ENCODE results near the gene ZNF644. TPM values are rescaled to one million over a fixed set of nuclear protein-coding genes. Genes with fewer than 3 reads are reported as not detected.

ZNF644 gene
- total RNA-seq, 1 experiment from 2014 or later = 71.4 TPM

- Mint-ChIP-seq H3K4me3 (no peak overlapping the region), H3K9me3 (peaks cover 24% of the 10 kb centered on the region), H3K27me3 (ENCODE audit: low read depth) (no peaks in the 10 kb centered on the region), H3K4me1 (peaks cover 45% of the 10 kb centered on the region), H3K27ac (peak overlapping the region; percentile 9; the same call in 1 of the 2 replicates), H3K36me3 (peaks cover 40% of the 10 kb centered on the region)
- no peak for DNase-seq (ENCODE audit: low spot score)
- ATAC-seq = no peak
- no peak for TF ChIP-seq SMAD4 (CRISPR knock-in tag; IDR thresholded peaks at IDR 0.05)
- peak; percentile 80; the same call in 1 of the 2 replicates for TF ChIP-seq ZNF121 (CRISPR knock-in tag; IDR thresholded peaks at IDR 0.05)
- TF ChIP-seq ZNF263 (CRISPR knock-in tag; IDR thresholded peaks at IDR 0.05; ENCODE audit: low read depth) = no peak
- ChIA-PET CTCF (interaction anchor here (0.5 to 0.7 kb wide), 2 partner anchors 9 to 384 kb away, joined by 3 to 5 read pairs; no protein-coding TSS in a partner anchor), POLR2A (interaction anchor here (0.7 kb wide), 1 partner anchor 1021 kb away, joined by 10 read pairs; no protein-coding TSS in a partner anchor)
Measured at GRCh38 chr1:91006113-91006908, 15.5 kb downstream of the ZNF644 start.

- no peak for ATAC-seq
- DNase-seq (ENCODE audit: low spot score) = no peak
- no peak overlapping the region for H3K27ac Mint-ChIP-seq
- H3K27me3 Mint-ChIP-seq (ENCODE audit: low read depth) = no peaks in the 10 kb centered on the region
- ChIA-PET CTCF (no interaction called here), POLR2A (no interaction called here)
- peaks cover 31% of the 10 kb centered on the region for H3K9me3 Mint-ChIP-seq
- H3K4me1 Mint-ChIP-seq = peaks cover 37% of the 10 kb centered on the region
- H3K36me3 Mint-ChIP-seq = peaks cover 47% of the 10 kb centered on the region
- H3K4me3 Mint-ChIP-seq = no peak overlapping the region
- no peak for TF ChIP-seq ZNF425 (CRISPR knock-in tag; conservative IDR thresholded peaks at IDR 0.05)
- TF ChIP-seq FOXP4 (CRISPR knock-in tag; IDR thresholded peaks at IDR 0.05) = no peak
- TF ChIP-seq ESRRA (CRISPR knock-in tag; IDR thresholded peaks at IDR 0.05; ENCODE audit: borderline replicate concordance) = no peak
- no peak for TF ChIP-seq ZNF263 (CRISPR knock-in tag; IDR thresholded peaks at IDR 0.05; ENCODE audit: low read depth)
- no peak for TF ChIP-seq ZNF532 (CRISPR knock-in tag; IDR thresholded peaks at IDR 0.05; ENCODE audit: borderline replicate concordance)
- no peak for TF ChIP-seq IRF2 (CRISPR knock-in tag; IDR thresholded peaks at IDR 0.05; ENCODE audit: borderline replicate concordance, low read depth)
- TF ChIP-seq CREM (CRISPR knock-in tag; IDR thresholded peaks at IDR 0.05) = no peak
- TF ChIP-seq ZNF396 (CRISPR knock-in tag; IDR thresholded peaks at IDR 0.05; ENCODE audit: borderline replicate concordance) = no peak
- TF ChIP-seq CBFB (CRISPR knock-in tag; IDR thresholded peaks at IDR 0.05; ENCODE audit: low read depth) = no peak
- TF ChIP-seq GTF2I (CRISPR knock-in tag; conservative IDR thresholded peaks at IDR 0.05) = no peak
- no peak for TF ChIP-seq MAX (CRISPR knock-in tag; IDR thresholded peaks at IDR 0.05)
- TF ChIP-seq NR3C1 (CRISPR knock-in tag; conservative IDR thresholded peaks at IDR 0.05; ENCODE audit: low read depth) = no peak
- no peak for TF ChIP-seq MYBL2 (CRISPR knock-in tag; IDR thresholded peaks at IDR 0.05)
- TF ChIP-seq ATF2 (CRISPR knock-in tag; IDR thresholded peaks at IDR 0.05; ENCODE audit: borderline replicate concordance, low read depth) = no peak
- TF ChIP-seq TP53 (CRISPR knock-in tag; IDR thresholded peaks at IDR 0.05) = no peak
- TF ChIP-seq ATF3 (CRISPR knock-in tag; conservative IDR thresholded peaks at IDR 0.05) = no peak
- no peak for TF ChIP-seq ZNF317 (CRISPR knock-in tag; IDR thresholded peaks at IDR 0.05; ENCODE audit: borderline replicate concordance, low read depth)
- no peak for TF ChIP-seq AR (CRISPR knock-in tag; IDR thresholded peaks at IDR 0.05)
Measured at GRCh38 chr1:91005285-91005684, 16.6 kb downstream of the ZNF644 start.

All from WTC11 (cell line).